Right kidney (tissue), 1 donor: ENCODE results near the gene PNLIPRP2.

Experiments
- DNase-seq: peaks from one replicate; pipeline ENCODE4 v3.0.0-alpha.2; 2016

PNLIPRP2 gene

DNA sequence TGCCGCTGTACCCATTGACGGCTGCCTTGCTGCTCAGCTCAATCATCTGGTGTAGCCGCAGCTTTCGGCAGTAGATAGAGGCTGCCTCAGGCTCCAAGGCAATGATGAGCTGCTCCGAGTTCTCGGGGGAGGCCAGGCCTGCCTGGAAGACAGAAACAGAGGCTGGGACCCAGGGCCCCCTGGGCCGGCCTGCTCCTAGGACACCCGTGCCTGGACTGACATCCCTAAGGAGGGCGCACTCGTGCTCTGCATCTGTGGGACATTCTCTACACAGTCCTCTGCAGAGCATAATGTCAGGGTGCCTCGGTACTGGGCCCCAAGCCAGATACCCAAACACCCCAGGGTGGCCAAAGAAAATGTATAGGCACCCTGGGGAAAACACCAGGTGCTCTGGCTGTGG lies 63.1 kb downstream of the PNLIPRP2 start:
- DNase-seq: no peak

DNA sequence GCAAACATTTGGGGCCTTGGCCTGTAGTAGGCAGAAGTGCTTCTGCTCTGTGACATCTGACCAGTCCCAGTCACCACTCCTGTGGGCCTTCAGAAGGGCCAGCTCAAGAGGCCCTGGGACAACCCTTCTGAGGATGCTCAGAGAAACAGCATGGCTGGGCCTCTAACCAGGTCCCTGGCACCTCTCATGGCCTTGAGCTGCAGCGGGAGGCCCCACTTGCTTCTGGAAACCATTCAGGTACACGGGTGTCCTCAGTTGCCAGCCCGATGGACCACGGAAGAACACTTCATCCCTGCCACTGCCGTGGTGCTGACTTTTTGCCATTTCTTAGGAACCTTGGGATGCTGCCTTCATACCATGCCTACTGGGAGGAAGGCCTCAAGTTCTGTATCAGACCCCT lies 64.0 kb downstream of the PNLIPRP2 start:
- no peak for DNase-seq

DNA sequence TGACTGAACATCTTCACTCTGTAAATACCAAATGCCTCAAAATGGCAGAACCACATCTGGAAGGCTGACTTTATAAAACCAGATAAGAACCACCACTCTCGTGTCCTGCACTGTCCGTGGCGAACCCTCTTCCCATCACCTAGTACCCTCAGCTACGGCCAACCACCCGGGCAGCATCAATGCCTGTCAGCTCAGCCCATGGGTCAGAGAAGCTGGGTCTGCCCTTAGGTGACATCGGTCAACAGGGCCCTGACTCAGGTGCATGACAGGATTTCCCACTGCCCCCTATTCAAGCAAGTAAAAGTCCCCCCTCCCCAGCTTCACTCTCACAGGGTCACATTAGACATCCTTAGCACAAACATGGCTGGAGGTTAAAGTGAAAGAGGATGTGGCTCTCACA lies 65.1 kb downstream of the PNLIPRP2 start:
- DNase-seq: no peak

DNA sequence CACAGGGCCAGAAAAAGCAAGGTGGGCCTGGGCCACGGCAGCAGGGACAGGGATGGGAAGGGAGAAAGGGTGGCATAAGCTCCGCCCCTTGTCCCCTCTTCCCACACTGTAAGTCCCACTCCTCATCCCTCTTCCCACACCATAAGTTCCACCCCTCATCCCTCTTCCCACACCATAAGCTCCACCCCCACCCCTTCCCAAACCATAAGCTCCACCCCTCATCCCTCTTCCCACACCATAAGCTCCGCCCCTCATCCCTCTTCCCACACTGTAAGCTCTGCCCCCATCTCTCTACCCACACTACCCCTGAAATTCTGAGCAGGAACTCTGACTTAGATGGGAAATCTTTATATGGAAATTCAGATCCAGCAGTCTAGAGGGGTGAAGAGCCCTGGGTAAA lies 65.9 kb downstream of the PNLIPRP2 start:
- DNase-seq: no peak

- no peak for DNase-seq
These were observed 66.9 kb downstream of the PNLIPRP2 start for GRCh38 chr10:116687633-116688032.

- no peak for DNase-seq
These were observed 67.5 kb downstream of the PNLIPRP2 start for GRCh38 chr10:116688241-116688711.

DNA sequence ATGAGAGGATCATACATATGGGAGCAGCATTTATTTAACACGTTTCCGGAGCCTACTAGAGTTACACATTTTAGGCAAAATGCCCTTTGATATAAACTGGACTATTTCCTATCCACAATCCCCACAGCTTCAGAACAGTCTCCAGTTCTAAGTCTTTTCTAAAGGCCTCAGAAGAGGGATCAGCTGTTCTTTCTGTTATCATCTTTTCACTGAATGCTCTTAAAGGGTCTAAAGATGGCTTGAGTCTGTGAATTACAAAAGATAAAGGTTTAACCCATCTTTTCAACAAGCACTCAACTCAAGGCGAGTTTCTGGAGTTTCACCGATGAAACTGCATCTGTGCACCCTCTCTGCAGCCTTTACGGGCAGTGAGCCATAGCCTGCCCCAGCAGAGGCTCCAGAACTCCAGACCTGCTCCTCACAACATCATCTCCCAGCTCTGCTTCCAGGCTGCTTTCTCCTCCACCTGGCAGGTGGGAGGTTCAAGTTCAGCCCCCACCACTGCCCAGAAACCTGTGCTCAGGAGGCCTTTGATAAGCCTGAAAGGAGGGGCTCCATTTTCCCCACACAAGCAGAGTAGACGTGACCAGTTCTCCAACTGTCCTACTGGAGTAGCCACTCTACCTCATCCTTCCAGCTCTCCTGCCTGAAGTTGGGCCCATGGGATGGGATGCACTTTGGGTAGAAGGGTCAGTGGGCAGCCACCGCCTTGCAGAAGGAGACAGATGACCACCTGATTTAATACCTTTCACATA lies 68.2 kb downstream of the PNLIPRP2 start:
- no peak for DNase-seq

DNA sequence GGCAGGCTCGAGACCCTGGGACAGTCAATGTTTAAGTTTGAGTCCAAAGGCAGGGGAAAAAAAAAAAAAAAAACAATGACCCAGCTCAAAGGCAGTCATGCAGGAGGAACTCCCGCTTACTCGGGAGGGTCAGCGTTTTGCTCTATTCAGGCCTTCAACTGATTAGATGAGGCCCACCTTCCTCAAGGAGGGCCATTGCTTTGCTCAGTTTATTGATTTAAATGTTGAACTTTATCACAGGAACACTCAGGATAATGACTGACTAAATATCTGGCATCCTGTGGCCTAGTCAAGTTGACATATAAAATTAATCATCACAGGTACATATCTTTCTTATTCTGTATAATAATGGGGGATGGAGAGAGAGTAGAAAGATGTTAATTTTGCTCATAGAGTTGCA lies 69.0 kb downstream of the PNLIPRP2 start:
- DNase-seq: no peak

DNA sequence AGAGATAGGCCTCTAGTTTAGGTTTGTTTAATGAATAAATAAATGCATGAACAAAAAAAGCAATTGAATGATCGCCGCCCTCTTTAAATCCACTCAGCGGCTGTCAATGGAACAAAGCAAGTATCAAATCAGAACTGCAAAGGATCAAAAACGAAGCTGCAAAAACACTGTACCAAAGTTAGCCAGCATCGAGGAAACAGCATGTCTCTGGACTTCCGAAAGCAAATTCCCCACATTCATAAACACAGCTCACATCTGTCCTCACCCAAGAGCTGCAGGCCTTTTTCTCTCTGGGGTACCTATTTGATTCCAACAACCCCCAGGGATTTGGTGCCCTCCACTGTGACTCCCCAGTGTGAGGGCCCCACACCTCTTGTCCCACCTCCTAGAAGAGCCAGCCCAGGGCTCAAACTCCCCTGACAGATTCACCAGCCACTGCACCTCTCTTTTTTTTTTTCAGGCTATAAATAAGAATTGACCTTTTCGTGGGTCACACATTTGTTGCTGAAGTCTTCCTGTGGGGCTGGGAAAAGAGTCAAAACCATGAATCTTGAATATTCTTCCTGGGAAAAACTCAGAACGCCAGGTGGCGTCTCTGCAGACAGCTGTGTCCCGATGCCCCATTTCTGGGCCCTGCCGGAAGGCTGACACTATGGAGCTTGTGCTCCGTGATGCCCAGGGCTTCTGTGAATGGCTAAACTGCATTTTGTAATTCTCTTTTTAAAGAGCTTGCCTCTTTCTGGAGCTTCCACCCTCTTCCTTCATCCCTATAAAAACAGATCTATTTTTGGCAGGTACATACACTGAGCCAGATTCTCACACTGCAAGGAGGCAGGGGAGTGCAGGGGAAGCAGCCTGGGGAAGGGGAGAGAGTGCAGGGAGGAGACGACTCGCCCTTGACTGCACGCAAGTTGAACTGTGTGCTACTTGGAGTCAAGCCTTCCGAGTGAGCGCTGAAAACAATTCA lies 69.9 kb downstream of the PNLIPRP2 start:
- no peak for DNase-seq

GRCh38 chr10:116691635-116692034 lies 70.9 kb downstream of the PNLIPRP2 start:
- DNase-seq: no peak

DNA sequence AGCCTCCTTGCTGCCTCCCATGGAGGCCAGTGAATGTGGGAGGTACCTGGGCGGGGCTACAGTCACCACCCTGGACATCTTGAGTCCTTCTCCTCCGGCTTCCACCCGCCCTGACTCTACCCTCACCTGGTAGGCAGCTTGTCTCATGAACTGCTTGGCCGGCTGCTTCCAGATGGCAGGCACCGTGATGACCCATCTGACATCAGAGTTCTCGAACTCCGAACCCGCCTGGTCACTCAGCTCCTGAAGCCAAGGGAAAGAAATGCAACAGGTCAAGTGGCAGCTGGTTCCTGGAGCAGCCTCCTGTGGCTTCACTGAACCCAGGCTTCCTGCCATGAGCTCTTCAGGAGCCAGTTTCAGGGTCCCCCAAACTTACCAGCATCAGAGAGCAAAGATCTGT lies 71.5 kb downstream of the PNLIPRP2 start:
- no peak for DNase-seq

GRCh38 chr10:116694243-116694926 lies 73.6 kb downstream of the PNLIPRP2 start:
- peak; percentile 53 for DNase-seq
